Renal cortical epithelial cell (primary cell): ENCODE measurements around the gene RGS12. TPM values are rescaled to one million over a fixed set of nuclear protein-coding genes. Genes with fewer than 3 reads are reported as not detected.

Experiments used
- DNase-seq: peaks from one replicate; pipeline ENCODE4 v3.0.0-alpha.2; 2011; ENCODE audit warnings: low read depth
- total RNA-seq: library from RNA; depleted of rRNA; stranded (reverse); fragments of >200 nt; gene quantifications from 2 replicates; pipeline ENCODE4 v1.2.3, GENCODE V29; 2014

The RGS12 gene
- total RNA-seq, 1 donor from 2014 or later, result 27.4 TPM

- no peak for DNase-seq
Measured at GRCh38 chr4:3269991-3270611, 22.7 kb upstream of the RGS12 start.

- no peak for DNase-seq
Measured at GRCh38 chr4:3271131-3271530, 21.7 kb upstream of the RGS12 start.

DNA sequence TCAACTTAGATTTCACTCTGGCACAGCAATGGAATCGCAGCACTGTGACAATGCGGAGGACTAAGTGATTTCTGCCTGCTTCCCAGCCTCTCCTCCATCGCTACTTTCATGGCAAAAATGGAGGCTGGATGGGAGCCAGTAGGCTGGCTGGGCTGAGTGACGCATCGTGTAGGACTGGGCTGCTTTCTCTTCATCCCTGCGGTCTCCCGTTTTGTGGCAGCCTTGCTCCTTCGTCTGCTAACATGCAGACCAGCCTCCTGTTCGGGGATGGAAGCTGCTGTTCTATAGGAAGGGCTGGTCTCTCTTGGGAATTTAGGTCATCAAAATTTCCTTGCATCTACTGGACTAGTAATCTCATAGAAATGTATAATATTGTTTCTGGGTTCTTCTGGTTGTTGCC lies 15.8 kb upstream of the RGS12 start:
- no peak for DNase-seq

GRCh38 chr4:3280466-3280865 lies 12.4 kb upstream of the RGS12 start:
- DNase-seq, result no peak

DNA sequence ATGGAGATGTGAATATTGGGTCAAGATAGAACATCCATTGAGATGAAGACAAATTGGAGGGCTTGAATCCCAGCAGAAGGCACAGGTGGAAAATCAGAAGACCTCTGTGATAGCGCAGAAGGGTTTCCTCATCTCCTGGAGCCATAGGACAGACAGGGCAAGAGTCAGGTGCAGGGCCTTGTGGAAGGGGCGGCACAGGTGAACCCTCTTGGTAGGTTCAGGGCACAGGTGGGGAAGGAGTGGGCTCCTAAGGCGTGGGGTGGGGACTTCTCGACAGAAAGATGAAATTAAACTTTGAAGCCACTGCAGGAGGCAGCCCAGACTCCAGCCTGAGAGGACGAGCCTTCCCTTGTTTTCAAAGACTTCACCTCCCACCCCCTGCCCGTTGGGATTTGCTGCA lies 9.3 kb upstream of the RGS12 start:
- no peak for DNase-seq

- DNase-seq, result no peak
Measured at GRCh38 chr4:3283916-3284315, 8.9 kb upstream of the RGS12 start.

- no peak for DNase-seq
Measured at GRCh38 chr4:3284734-3285557, 7.9 kb upstream of the RGS12 start.

GRCh38 chr4:3285558-3286334 lies 7.1 kb upstream of the RGS12 start:
- no peak for DNase-seq

DNA sequence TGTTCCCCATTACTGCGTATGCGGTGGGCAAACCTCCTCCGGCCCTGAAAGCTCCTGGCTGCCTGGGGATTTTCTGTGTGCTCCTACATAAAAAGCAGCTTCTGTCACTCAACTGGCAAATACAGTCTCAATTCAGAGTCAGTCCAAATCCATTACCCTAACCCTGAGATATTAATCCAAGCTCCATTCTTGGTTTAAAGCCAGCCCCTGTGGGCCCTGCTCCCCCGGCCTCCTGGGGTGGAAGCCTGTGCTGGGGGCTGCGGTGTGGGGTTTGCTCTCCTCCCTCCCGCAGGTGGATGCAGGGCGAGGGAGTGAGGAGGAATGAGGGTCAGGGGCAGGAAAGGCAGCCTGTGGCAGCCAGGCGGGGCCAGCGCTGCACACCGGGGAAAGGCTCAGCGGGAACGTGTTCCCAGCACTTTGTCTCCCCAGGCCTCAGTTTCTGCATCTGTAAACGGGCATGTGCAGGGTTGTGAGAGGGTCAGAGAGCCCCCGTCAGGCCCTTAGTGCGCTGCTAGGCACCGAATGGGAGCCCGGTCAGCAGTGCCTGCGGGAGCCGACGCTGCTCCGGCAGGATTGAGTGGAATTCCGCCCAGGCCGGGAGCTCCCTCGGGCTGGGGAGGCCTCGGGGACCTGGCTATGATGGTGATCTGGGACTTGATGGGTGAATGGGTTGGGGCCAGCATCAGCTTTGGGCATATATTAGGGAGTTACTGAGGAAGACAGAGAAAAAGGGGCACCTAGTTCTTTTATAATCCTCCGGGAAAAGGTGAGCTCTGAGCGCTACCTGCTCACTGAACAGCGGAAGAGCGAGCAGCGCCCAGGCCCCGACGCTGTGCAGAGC lies 6.3 kb upstream of the RGS12 start:
- no peak for DNase-seq

- DNase-seq, result no peak
Measured at GRCh38 chr4:3287271-3287971, 5.4 kb upstream of the RGS12 start.

DNA sequence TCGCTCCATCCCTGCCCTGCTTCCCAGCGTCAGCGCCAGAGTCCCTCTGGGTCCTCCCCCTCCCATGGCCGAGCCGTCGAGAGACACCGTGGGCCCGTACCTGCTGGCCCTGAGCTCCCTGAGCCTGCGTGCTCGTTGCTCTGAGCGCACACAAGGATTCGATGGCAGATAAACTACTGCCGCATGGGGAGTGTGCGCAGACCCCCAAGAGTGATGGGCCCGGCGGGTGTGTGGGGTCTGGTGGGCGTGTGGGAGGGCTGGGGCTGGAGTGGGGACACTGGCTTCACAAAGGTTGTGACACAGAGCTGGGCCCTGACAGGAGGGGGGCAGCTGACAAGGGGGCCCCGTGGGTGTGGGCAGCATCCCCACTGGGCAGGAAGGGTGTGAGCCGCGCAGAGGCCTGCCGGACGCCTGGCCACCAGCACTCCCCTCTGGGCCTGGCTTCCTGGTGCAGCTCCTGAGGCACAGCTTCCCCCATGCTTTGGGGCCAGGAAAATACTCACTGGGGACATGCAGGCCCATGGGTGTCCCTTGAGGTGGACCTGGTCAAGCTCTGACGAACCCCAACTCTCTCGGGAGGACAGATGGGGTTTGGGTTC lies 4.8 kb upstream of the RGS12 start:
- no peak for DNase-seq

DNA sequence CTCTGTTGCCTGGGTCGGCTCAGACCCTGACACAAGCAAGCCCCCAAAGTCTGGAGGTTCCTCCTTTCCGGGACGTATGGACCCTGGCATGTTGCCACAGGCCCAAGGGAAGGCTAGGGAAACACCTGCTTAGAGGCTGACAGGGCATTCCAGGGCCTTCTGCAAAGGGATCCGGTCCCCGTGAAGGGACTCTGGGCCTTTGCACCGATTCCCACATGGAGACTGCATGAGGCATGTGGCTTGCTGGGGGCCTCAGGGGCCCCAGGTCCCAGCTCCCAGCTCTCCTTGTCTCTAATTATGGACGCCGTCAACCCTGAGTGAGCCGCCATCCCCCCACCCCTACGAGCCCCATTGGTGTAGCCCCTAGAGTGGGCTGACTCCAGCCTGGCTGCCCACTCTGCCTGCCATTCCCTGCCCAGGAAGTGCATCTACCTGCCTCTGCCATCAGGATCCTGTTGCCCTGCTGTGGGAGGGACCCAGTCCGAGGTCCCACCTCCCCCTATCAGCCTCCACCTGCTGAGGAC lies 4.2 kb upstream of the RGS12 start:
- no peak for DNase-seq

DNA sequence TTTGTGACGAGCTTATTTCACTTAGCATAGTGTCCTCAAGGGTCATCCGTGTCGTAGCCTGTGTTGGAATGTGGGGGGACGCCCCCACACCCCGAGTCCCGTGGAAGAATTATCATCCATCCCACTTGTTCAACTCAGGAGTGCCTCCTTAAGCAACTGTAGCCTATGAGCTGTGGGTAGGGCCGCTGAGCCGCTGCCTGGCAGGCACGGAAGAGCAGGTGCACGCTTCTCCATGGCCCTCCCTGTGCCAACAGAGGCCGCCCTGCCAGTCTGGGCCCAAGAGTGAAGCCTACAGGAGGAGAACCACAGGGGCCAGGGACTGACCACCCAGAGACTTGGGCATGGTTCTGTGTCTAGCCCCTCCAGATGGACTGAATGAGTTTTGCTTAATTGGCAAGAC lies 2.3 kb upstream of the RGS12 start:
- no peak for DNase-seq

DNA sequence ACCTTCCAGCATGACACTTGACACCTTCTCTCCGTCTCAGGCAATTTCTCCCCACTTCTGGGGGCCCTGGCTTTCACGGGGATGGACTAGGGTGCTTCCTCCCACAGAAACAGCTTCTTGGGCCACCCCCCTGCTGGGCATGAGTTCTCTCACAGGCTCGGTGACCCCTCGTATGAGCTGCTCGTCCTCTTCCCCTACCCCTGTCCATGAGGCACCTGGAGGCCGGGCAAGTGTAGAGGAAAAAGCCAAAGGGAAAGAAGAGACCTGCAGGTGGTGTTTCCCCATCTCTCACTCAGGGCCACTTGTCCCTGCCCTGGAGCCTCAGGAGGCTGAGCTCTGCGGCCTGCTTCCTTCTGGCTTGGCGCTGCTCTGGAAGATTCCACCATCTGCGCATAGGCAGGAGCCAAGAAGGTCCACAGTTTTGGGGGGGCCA lies 1.9 kb upstream of the RGS12 start:
- DNase-seq, result no peak

DNA sequence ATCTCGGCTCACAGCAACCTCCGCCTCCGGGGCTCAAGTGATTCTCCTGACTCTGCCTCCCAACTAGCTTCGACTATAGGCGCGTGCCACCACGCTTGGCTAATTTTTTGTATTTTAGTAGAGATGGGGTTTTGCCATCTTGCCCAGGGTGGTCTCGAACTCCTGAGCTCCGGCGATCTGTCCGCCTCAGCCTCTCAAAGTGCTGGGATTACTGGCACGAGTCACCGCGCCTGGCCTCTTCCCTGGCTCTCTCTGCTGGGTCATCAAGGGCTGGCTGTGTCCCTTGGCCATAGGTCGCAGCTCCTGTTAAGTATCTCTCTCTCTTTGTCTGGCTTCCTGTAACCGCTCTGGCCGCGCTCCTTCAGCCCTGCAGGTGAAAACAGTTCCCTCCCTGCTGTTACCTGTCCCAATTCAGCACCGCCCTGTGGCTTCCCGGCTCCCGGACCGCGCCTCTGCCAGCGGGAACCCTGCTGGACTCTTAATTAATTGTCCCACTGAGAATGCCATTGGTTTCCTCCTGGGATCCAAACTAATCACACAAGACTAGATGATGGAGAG lies 1.3 kb upstream of the RGS12 start:
- peak; percentile 5 for DNase-seq

DNA sequence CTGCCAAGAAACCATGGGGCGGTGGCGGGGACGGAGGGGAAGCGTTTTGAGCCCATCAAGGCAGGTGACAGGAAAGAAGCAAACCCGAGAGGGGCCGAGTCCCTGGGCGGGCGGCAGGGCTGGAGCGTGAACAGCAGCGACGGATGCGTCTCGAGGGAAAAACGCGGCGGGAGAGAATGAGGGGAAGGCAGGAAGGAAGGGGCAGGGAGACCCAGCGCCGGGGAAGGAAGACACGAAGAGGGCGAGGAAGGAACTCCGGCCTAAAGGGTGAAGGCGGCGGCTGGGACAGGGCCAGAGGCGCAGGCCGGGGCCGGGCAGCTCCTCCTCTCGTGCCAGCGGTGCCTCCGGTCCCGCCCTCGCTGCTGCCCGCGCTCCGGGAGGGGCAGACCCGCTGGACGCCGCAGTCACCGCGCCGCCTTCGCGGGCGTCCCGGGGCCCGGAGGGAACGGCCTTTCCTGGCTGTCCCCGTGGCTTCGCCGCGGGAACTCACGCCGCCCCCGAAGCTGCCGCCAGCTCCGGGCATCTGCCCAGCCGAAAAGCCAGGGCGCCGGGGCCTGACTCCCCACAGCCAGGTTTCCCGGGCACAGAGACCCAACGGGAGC lies 751 bp upstream of the RGS12 start:
- peak; percentile 12 for DNase-seq

DNA sequence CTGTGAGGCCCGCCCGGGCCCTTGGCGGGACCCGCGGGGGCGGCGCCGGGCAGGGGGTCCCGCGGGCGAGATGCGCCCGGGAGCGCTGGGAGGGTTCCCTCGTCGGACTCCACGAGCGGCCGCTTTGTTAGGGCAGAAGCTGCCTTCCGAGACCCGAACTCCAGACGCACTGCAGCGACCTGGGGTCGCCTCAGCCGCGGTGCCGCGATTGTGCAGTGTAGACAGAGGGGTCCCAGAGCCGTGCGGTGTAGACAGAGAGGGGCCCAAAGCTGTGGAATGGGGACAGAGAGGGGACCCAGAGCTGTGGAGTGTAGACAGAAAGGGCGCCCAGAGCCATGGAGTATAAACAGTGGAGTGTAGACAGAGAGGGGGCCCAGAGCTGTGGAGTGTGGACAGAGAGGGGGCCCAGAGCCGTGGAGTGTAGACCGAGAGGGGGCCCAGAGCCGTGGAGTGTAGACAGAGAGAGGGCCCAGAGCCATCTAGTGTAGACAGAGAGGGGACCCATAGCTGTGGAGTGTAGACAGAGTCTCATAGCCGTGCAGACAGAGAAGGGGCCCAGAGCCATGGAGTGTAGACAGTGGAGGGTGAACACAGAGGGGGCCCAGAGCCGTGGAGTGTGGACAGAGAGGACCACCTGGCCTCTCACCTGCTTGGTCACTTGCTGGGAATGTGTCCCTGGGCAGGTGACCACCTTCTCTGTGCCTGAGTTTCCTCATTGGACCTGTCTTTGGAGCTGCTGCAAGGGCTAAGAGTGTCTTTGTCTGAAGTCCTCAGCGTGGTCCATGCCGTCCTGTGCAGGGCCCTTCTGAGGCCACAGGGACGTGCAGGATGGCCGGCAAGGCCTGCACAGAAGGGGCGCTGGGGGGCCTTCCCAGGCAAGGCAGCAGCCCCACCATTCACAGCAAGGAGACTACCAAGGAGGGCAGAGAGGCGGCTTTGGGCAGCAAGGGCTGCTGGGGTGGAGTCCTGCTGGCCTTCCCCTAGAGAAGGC lies 875 bp downstream of the RGS12 start:
- DNase-seq, result no peak

DNA sequence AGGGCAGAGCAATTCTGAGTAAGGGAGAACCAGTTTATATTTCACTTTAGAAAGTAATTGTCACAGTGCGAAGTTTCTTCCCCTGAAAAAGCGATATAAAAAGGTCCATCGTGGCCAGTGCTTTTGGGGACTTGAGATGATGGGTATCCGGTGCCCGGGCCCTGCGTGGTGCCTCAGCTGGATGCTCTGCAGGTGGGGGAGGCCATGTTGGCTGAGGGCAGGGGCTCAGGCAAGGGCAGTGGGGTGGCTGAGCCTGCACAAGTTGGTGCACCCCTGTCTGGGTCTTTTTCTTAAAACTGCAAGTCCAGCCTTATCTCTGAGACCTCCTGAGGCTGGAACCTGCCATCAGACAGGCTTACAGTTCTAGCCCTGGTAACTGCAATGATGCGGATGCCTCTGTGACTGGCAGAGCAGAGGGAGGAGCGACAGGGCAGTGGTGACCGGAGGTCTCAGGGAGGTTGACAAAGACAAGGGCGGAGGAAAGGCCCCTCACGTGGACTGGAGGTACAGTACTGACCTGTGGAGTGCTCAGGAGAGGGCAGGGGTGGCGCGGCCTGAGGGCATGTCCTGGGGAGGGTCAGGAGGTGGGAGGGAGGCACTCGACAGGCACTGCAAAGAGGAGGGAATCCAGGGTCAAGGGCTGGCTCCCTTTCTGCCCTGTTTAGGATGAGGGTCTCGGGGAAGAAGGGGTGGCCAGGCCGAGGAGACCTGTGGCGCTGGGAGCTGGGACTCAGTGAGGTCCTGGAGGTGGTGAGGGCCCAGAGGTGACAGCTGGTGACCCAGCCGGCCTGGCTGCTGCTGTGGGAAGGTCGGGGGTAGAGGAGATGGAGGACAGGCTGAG lies 1.8 kb downstream of the RGS12 start:
- no peak for DNase-seq
